ENCODE results near the gene C1GALT1.

Gene C1GALT1

GRCh38 chr7:7220821-7221220 is 38.5 kb downstream of the C1GALT1 start:
- peaks cover 3% of the 10 kb centered on the region for H3K27me3 Mint-ChIP-seq (ENCODE audit: low read depth, poor library complexity)
- H3K9me3 Mint-ChIP-seq, result peaks cover 23% of the 10 kb centered on the region
- H3K4me3 Mint-ChIP-seq, result no peak overlapping the region
- no peak for TF ChIP-seq CTCF (IDR thresholded peaks at IDR 0.05)
- peaks cover 27% of the 10 kb centered on the region for H3K4me1 Mint-ChIP-seq
- no peak overlapping the region for H3K27ac Mint-ChIP-seq
- H3K36me3 Mint-ChIP-seq (ENCODE audit: low read depth), result peaks cover 60% of the 10 kb centered on the region
- DNase-seq, result no peak

- no peak for DNase-seq
- H3K4me3 Mint-ChIP-seq, result no peak overlapping the region
- H3K27me3 Mint-ChIP-seq (ENCODE audit: low read depth, poor library complexity), result no peaks in the 10 kb centered on the region
- H3K36me3 Mint-ChIP-seq (ENCODE audit: low read depth), result peaks cover 67% of the 10 kb centered on the region
- H3K9me3 Mint-ChIP-seq, result peaks cover 23% of the 10 kb centered on the region
- no peak for TF ChIP-seq CTCF (IDR thresholded peaks at IDR 0.05)
- peak overlapping the region; percentile 53 for H3K27ac Mint-ChIP-seq
- peaks cover 19% of the 10 kb centered on the region for H3K4me1 Mint-ChIP-seq
Measured at GRCh38 chr7:7221599-7222038, 39.3 kb downstream of the C1GALT1 start.

- peaks cover 56% of the 10 kb centered on the region for H3K36me3 Mint-ChIP-seq (ENCODE audit: low read depth)
- TF ChIP-seq CTCF (IDR thresholded peaks at IDR 0.05), result no peak
- H3K4me1 Mint-ChIP-seq, result peaks cover 14% of the 10 kb centered on the region
- H3K9me3 Mint-ChIP-seq, result peaks cover 19% of the 10 kb centered on the region
- no peak for DNase-seq
- H3K27me3 Mint-ChIP-seq (ENCODE audit: low read depth, poor library complexity), result no peaks in the 10 kb centered on the region
- peak overlapping the region; percentile 19 for H3K27ac Mint-ChIP-seq
- H3K4me3 Mint-ChIP-seq, result no peak overlapping the region
Measured at GRCh38 chr7:7223250-7223649, 40.9 kb downstream of the C1GALT1 start.

- TF ChIP-seq CTCF (IDR thresholded peaks at IDR 0.05), result no peak
- Mint-ChIP-seq H3K27me3 (ENCODE audit: low read depth, poor library complexity) (no peaks in the 10 kb centered on the region), H3K27ac (no peak overlapping the region), H3K36me3 (ENCODE audit: low read depth) (peaks cover 59% of the 10 kb centered on the region), H3K9me3 (peaks cover 34% of the 10 kb centered on the region), H3K4me3 (no peak overlapping the region), H3K4me1 (peaks cover 8% of the 10 kb centered on the region)
- no peak for DNase-seq
Measured at GRCh38 chr7:7226407-7226806, 44.1 kb downstream of the C1GALT1 start.

- Mint-ChIP-seq H3K27me3 (ENCODE audit: low read depth, poor library complexity) (no peaks in the 10 kb centered on the region), H3K27ac (peak overlapping the region; percentile 64), H3K4me1 (peaks cover 4% of the 10 kb centered on the region), H3K9me3 (peaks cover 44% of the 10 kb centered on the region), H3K4me3 (no peak overlapping the region), H3K36me3 (ENCODE audit: low read depth) (peaks cover 67% of the 10 kb centered on the region)
- no peak for TF ChIP-seq CTCF (IDR thresholded peaks at IDR 0.05)
- DNase-seq, result no peak
Measured at GRCh38 chr7:7228472-7228871, 46.1 kb downstream of the C1GALT1 start.

GRCh38 chr7:7228967-7229366 is 46.6 kb downstream of the C1GALT1 start:
- Mint-ChIP-seq H3K9me3 (peaks cover 41% of the 10 kb centered on the region), H3K4me3 (no peak overlapping the region), H3K36me3 (ENCODE audit: low read depth) (peaks cover 62% of the 10 kb centered on the region), H3K27ac (no peak overlapping the region), H3K27me3 (ENCODE audit: low read depth, poor library complexity) (no peaks in the 10 kb centered on the region), H3K4me1 (peaks cover 9% of the 10 kb centered on the region)
- DNase-seq, result no peak
- no peak for TF ChIP-seq CTCF (IDR thresholded peaks at IDR 0.05)
